A673 (cell line): ENCODE results near the gene TIGD7. TPM values are rescaled to one million over a fixed set of nuclear protein-coding genes. Genes with fewer than 3 reads are reported as not detected.
A peak's percentile ranks its signal among the peaks of the same experiment; 100 is the strongest.

ENCODE experiments used
- BruUV-seq: library from RNA; stranded (reverse); fragments of 400-500 nt; replicated peaks from 2 replicates; lab custom pipeline; 2021; lab: Mats Ljungman, UMichigan
- CTCF ChIA-PET: fragments of 300-600 bp; sonication (Branson Sonifier 250); formaldehyde crosslinking; loops from one replicate; lab custom pipeline; 2022; ENCODE audit warnings: antibody characterized with exemption; lab: Charles Lee
- POLR2A ChIA-PET: fragments of 300-600 bp; sonication (Branson Sonifier 250); formaldehyde crosslinking; loops from one replicate; lab custom pipeline; 2022; ENCODE audit warnings: antibody characterized with exemption; ENCODE audit not compliant: low non-redundant PET; lab: Charles Lee
- DNase-seq: peaks from one replicate; pipeline ENCODE4 v3.0.0-alpha.2; 2015; ENCODE audit warnings: low spot score
- H3K27ac ChIP-seq: fragments of 200-600 bp; sonication (generic); 2 replicates; pipeline ENCODE4 v1.5.1; 2016; ENCODE audit warnings: mixed run types, low read depth, mild to moderate bottlenecking, mixed read lengths, antibody characterized with exemption, low read length; ENCODE audit not compliant: poor library complexity, severe bottlenecking
- H3K27me3 ChIP-seq: fragments of 200-600 bp; sonication (generic); replicated peaks from 2 replicates; pipeline ENCODE4 v1.6.1; 2017; ENCODE audit warnings: mixed run types, low read depth, mild to moderate bottlenecking, mixed read lengths, antibody characterized with exemption, low read length; ENCODE audit not compliant: insufficient read depth, poor library complexity
- H3K36me3 ChIP-seq: fragments of 200-600 bp; sonication (generic); 2 replicates; pipeline ENCODE4 v1.6.1; 2016; ENCODE audit warnings: mixed run types, mild to moderate bottlenecking, mixed read lengths, antibody characterized with exemption, low read length; ENCODE audit not compliant: insufficient read depth, poor library complexity, severe bottlenecking
- H3K4me1 ChIP-seq: fragments of 200-600 bp; sonication (generic); 2 replicates; pipeline ENCODE4 v1.6.1; 2017; ENCODE audit warnings: mixed run types, mild to moderate bottlenecking, mixed read lengths, antibody characterized with exemption, low read length; ENCODE audit not compliant: insufficient read depth, poor library complexity, severe bottlenecking
- H3K4me3 ChIP-seq: fragments of 200-600 bp; sonication (generic); 2 replicates; pipeline ENCODE4 v1.5.1; 2016; ENCODE audit warnings: low read depth, mixed run types, mild to moderate bottlenecking, mixed read lengths, low read length; ENCODE audit not compliant: poor library complexity, severe bottlenecking
- H3K9me3 ChIP-seq: fragments of 200-600 bp; sonication (generic); 2 replicates; pipeline ENCODE4 v1.6.1; 2016; ENCODE audit warnings: mixed run types, low read depth, mild to moderate bottlenecking, mixed read lengths, antibody characterized with exemption, low read length; ENCODE audit not compliant: poor library complexity, severe bottlenecking
- EZH2 ChIP-seq: fragments of 200-600 bp; sonication (generic); IDR thresholded peaks from 2 replicates; pipeline ENCODE4 v1.6.1; 2017; ENCODE audit warnings: borderline replicate concordance, low read depth, mild to moderate bottlenecking, mixed read lengths, antibody characterized with exemption, low read length; ENCODE audit not compliant: poor library complexity, severe bottlenecking
- intact Hi-C: fragments of 100-400 bp; cut with micrococcal nuclease; formaldehyde crosslinking; loops from one replicate; pipeline ENCODE4 v1.10.0; 2022; ENCODE audit not compliant: unreplicated experiment
- total RNA-seq: library from RNA; stranded (reverse); gene quantifications from 2 replicates; pipeline ENCODE4 v1.2.3, GENCODE V29; 2021
- TF ChIP-seq, protein P1 (sequence below): fragments of 300-800, 200-600 bp; sonication (generic); conservative IDR thresholded peaks from 2 replicates; pipeline ENCODE4 v1.5.1; 2017; ENCODE audit warnings: low read depth, mild to moderate bottlenecking, antibody characterized with exemption, low read length, moderate library complexity, mixed read lengths

Gene TIGD7
- total RNA-seq, 1 experiment from 2014 or later, result 7.9 TPM

DNA sequence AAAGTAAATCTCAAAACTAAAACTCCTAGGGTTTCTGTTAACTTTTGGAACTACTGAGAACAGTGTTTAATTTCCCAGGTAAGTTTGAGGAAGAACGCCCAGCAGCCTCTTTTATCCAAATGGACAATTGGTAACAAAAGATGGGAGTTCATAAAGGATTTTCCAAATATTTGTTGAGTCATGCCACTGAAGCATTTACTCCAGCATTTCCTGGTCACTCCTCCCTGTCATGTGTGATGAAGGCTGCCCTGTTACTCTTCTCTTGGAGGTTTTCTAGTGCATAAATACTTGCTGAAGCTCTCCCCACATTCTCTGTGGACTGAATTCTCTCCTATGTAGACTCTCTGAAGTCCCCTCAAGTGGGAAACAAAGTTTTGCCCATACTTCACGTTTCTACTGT is 16.6 kb upstream of the TIGD7 start:
- no peak overlapping the region for H3K27ac ChIP-seq
- H3K4me3 ChIP-seq, result no peak overlapping the region
- H3K4me1 ChIP-seq, result no peaks in the 10 kb centered on the region
- no peaks in the 10 kb centered on the region for H3K27me3 ChIP-seq
- H3K9me3 ChIP-seq, result peaks cover 56% of the 10 kb centered on the region
- BruUV-seq, result no TSS peak
- ChIA-PET CTCF (no interaction called here), POLR2A (no interaction called here)
- peaks cover 20% of the 10 kb centered on the region for H3K36me3 ChIP-seq
- intact Hi-C loops, result no loop called here
- no peak for DNase-seq
- TF ChIP-seq, protein P1, sequence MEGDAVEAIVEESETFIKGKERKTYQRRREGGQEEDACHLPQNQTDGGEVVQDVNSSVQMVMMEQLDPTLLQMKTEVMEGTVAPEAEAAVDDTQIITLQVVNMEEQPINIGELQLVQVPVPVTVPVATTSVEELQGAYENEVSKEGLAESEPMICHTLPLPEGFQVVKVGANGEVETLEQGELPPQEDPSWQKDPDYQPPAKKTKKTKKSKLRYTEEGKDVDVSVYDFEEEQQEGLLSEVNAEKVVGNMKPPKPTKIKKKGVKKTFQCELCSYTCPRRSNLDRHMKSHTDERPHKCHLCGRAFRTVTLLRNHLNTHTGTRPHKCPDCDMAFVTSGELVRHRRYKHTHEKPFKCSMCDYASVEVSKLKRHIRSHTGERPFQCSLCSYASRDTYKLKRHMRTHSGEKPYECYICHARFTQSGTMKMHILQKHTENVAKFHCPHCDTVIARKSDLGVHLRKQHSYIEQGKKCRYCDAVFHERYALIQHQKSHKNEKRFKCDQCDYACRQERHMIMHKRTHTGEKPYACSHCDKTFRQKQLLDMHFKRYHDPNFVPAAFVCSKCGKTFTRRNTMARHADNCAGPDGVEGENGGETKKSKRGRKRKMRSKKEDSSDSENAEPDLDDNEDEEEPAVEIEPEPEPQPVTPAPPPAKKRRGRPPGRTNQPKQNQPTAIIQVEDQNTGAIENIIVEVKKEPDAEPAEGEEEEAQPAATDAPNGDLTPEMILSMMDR, result no peak
- TF ChIP-seq EZH2, result no peak

DNA sequence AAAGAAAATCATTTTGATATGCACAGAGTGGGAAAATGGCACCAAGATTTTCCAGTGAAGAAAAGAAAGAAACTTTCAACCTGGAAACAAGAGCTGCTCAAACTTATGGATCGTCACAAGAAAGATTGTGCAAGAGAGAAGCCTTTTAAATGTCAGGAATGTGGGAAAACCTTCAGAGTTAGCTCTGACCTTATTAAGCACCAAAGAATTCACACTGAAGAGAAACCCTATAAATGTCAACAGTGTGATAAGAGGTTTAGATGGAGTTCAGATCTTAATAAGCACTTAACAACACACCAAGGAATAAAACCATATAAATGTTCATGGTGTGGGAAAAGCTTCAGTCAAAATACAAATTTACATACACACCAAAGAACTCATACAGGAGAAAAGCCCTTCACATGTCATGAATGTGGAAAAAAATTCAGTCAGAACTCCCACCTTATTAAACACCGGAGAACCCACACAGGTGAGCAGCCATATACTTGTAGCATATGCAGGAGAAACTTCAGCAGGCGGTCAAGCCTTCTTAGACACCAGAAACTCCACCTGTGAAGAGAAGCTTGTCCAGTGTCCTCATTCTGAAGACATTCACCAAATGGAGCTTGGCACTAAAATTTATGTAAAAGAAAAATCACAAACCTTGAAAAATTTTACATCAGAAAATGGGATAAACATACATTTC is 12.2 kb upstream of the TIGD7 start:
- POLR2A ChIA-PET, result no interaction called here
- DNase-seq, result no peak
- intact Hi-C loops, result no loop called here
- TSS peak; percentile 23 for BruUV-seq
- H3K36me3 ChIP-seq, result peaks cover 55% of the 10 kb centered on the region
- TF ChIP-seq, protein P1, result no peak
- TF ChIP-seq EZH2, result no peak
- CTCF ChIA-PET, result no interaction called here
- H3K9me3 ChIP-seq, result peaks cover 82% of the 10 kb centered on the region
- no peaks in the 10 kb centered on the region for H3K4me1 ChIP-seq
- no peak overlapping the region for H3K4me3 ChIP-seq
- no peaks in the 10 kb centered on the region for H3K27me3 ChIP-seq
- H3K27ac ChIP-seq, result no peak overlapping the region

DNA sequence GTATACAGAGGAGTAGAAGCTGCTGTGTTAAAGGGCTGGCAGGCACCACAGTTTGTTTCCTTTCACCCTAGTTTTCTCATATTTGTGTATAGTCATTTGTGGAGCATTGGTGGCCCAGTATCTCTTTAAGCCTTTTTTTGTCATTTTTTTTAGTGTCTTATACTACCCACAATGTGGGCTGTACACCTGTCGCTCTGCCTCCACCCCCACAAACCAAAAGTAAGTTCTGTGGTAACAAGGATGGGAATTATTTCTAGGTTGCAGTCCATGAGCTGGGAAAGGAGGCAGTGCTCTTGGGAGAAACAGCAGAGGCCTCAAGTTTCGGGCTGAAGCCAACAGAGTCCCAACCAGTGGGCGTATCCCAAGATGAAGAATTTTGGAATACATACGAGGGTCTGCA is 6.3 kb upstream of the TIGD7 start:
- DNase-seq, result no peak
- BruUV-seq, result no TSS peak
- no peak overlapping the region for H3K4me3 ChIP-seq
- TF ChIP-seq EZH2, result no peak
- TF ChIP-seq, protein P1, result no peak
- H3K27ac ChIP-seq, result no peak overlapping the region
- intact Hi-C loops, result no loop called here
- H3K36me3 ChIP-seq, result peaks cover 78% of the 10 kb centered on the region
- CTCF ChIA-PET, result no interaction called here
- POLR2A ChIA-PET, result no interaction called here
- no peaks in the 10 kb centered on the region for H3K27me3 ChIP-seq
- no peaks in the 10 kb centered on the region for H3K4me1 ChIP-seq
- peaks cover 70% of the 10 kb centered on the region for H3K9me3 ChIP-seq
